H1 (cell line): ENCODE results near the gene VPS50. TPM values are rescaled to one million over a fixed set of nuclear protein-coding genes. Genes with fewer than 3 reads are reported as not detected.

ENCODE experiments used
- CTCF ChIA-PET: fragments of 300-600 bp; sonication (Branson Sonifier 250); formaldehyde crosslinking; loops from one replicate; lab custom pipeline; 2021; ENCODE audit not compliant: partially characterized antibody; lab: Charles Lee
- POLR2A ChIA-PET: fragments of 300-600 bp; sonication (Branson Sonifier 250); formaldehyde crosslinking; loops from one replicate; lab custom pipeline; 2021; ENCODE audit warnings: inconsistent platforms; ENCODE audit not compliant: partially characterized antibody; lab: Charles Lee
- DNase-seq, 2 experiments: peaks; one replicate each; pipeline versions ENCODE4 v3.0.0 to v3.0.0-alpha.2; 2010 to 2022; ENCODE audit warnings: low spot score in 2 of 2, low read depth in 1 of 2, mixed read lengths in 1 of 2
- FAIRE-seq: peaks from 2 replicates; lab custom pipeline; 2011; peaks lifted over from hg19 to GRCh38; lab: Jason Lieb, UNC
- H2AFZ ChIP-seq: 2 replicates; pipeline ENCODE4 v1.8.1; 2012; ENCODE audit warnings: low read length, inconsistent platforms
- H2AK5ac ChIP-seq: 2 replicates; pipeline ENCODE4 v1.6.1; 2013; ENCODE audit warnings: low read depth, low read length
- H2BK120ac ChIP-seq: replicated peaks from 2 replicates; pipeline ENCODE3; 2013; ENCODE audit warnings: low read depth, low read length, inconsistent platforms
- H2BK12ac ChIP-seq: 2 replicates; pipeline ENCODE4 v1.6.1; 2013; ENCODE audit warnings: low read depth, low read length
- H2BK15ac ChIP-seq: 2 replicates; pipeline ENCODE4 v1.6.1; 2013; ENCODE audit warnings: low read length
- H2BK20ac ChIP-seq: 2 replicates; pipeline ENCODE4 v1.6.1; 2013; ENCODE audit warnings: low read length
- H2BK5ac ChIP-seq: 2 replicates; pipeline ENCODE4 v1.6.1; 2013; ENCODE audit warnings: low read depth, low read length
- H3K14ac ChIP-seq: 2 replicates; pipeline ENCODE4 v1.6.1; 2013; ENCODE audit warnings: inconsistent platforms; ENCODE audit not compliant: insufficient read length
- H3K18ac ChIP-seq: 2 replicates; pipeline ENCODE4 v1.6.1; 2013; ENCODE audit warnings: low read length; ENCODE audit errors: extremely low read depth
- H3K23ac ChIP-seq: 2 replicates; pipeline ENCODE4 v1.6.1; 2013; ENCODE audit warnings: inconsistent platforms; ENCODE audit not compliant: insufficient read length
- H3K23me2 ChIP-seq: 2 replicates; pipeline ENCODE4 v1.6.1; 2013; ENCODE audit warnings: low read depth, low read length
- H3K27ac ChIP-seq: 2 replicates; pipeline ENCODE4 v1.6.1; 2011; ENCODE audit warnings: low read depth, low read length, inconsistent platforms
- H3K27me3 ChIP-seq, 4 experiments: replicated peaks in 1 of 4; 1 replicate in 1 of 4; 2 replicates in 3 of 4; pipeline versions ENCODE4 v1.6.1 to v1.8.1; 2011 to 2013; ENCODE audit warnings: low read length in 3 of 4, mild to moderate bottlenecking in 3 of 4, inconsistent platforms in 2 of 4, mixed read lengths in 2 of 4, moderate library complexity in 1 of 4; ENCODE audit not compliant: control insufficient read depth in 3 of 4, insufficient read depth in 3 of 4; ENCODE audit errors: extremely low read depth in 1 of 4
- H3K36me3 ChIP-seq, 4 experiments: 2 replicates each; pipeline versions ENCODE4 v1.6.1 to v1.8.1; 2011 to 2013; ENCODE audit warnings: mild to moderate bottlenecking in 4 of 4, low read length in 3 of 4, moderate library complexity in 2 of 4, control low read depth in 1 of 4, inconsistent platforms in 1 of 4; ENCODE audit not compliant: insufficient read depth in 4 of 4, control insufficient read depth in 2 of 4
- H3K4ac ChIP-seq: replicated peaks from 2 replicates; pipeline ENCODE3; 2013; ENCODE audit warnings: low read length, low read depth, mixed read lengths, inconsistent platforms; ENCODE audit not compliant: insufficient read length
- H3K4me1 ChIP-seq, 4 experiments: replicated peaks in 1 of 4; 1 replicate in 1 of 4; 2 replicates in 3 of 4; pipeline versions ENCODE4 v1.6.1 to v1.8.1; 2011 to 2013; ENCODE audit warnings: low read length in 3 of 4, inconsistent platforms in 2 of 4, mixed read lengths in 1 of 4; ENCODE audit not compliant: insufficient read depth in 4 of 4, control insufficient read depth in 3 of 4
- H3K4me2 ChIP-seq, 2 experiments: 2 replicates each; pipeline versions ENCODE4 v1.6.1 to v1.8.1; 2011 to 2013; ENCODE audit warnings: low read depth in 2 of 2, low read length in 2 of 2, control low read depth in 1 of 2, inconsistent platforms in 1 of 2, mild to moderate bottlenecking in 1 of 2; ENCODE audit not compliant: insufficient read depth in 1 of 2
- H3K4me3 ChIP-seq, 4 experiments: fragments of 200-600, 300-600 bp in 1 of 4; sonication (generic), shearing (Covaris generic), sonication (Bioruptor Twin) in 1 of 4; 2 replicates each; pipeline versions ENCODE4 v1.5.1 to v1.8.1; 2011 to 2016; ENCODE audit warnings: low read length in 4 of 4, low read depth in 3 of 4, control low read depth in 2 of 4, inconsistent platforms in 2 of 4, mild to moderate bottlenecking in 2 of 4, mixed read lengths in 1 of 4, moderate library complexity in 1 of 4; ENCODE audit not compliant: insufficient read depth in 2 of 4; ENCODE audit errors: extremely low read depth in 1 of 4
- H3K56ac ChIP-seq: replicated peaks from 2 replicates; pipeline ENCODE3; 2013; ENCODE audit warnings: low read depth, mild to moderate bottlenecking, mixed read lengths, low read length, inconsistent platforms; ENCODE audit not compliant: insufficient read length
- H3K79me1 ChIP-seq: 2 replicates; pipeline ENCODE4 v1.6.1; 2013; ENCODE audit warnings: low read depth, low read length, control low read depth
- H3K79me2 ChIP-seq, 2 experiments: 2 replicates each; pipeline versions ENCODE4 v1.6.1 to v1.8.1; 2012 to 2013; ENCODE audit warnings: low read length in 2 of 2, mild to moderate bottlenecking in 2 of 2, inconsistent platforms in 1 of 2; ENCODE audit not compliant: insufficient read depth in 2 of 2, control insufficient read depth in 1 of 2
- H3K9ac ChIP-seq, 4 experiments: replicated peaks in 1 of 4; 1 replicate in 1 of 4; 2 replicates in 3 of 4; pipeline versions ENCODE4 v1.6.1 to v1.8.1; 2011 to 2013; ENCODE audit warnings: low read depth in 3 of 4, low read length in 3 of 4, control low read depth in 2 of 4, mild to moderate bottlenecking in 2 of 4, moderate library complexity in 2 of 4, inconsistent platforms in 1 of 4; ENCODE audit errors: extremely low read depth in 1 of 4
- H3K9me3 ChIP-seq, 2 experiments: 2 replicates each; pipeline versions ENCODE4 v1.6.1 to v1.8.1; 2012 to 2013; ENCODE audit warnings: mild to moderate bottlenecking in 2 of 2, moderate library complexity in 2 of 2, control low read depth in 1 of 2, inconsistent platforms in 1 of 2, low read depth in 1 of 2, low read length in 1 of 2, mixed read lengths in 1 of 2; ENCODE audit not compliant: insufficient read depth in 2 of 2
- H4K20me1 ChIP-seq, 2 experiments: replicated peaks in 1 of 2; 2 replicates each; pipeline versions ENCODE3 to v1.8.1; 2011 to 2013; ENCODE audit warnings: inconsistent platforms in 2 of 2, low read length in 2 of 2, mild to moderate bottlenecking in 1 of 2; ENCODE audit not compliant: insufficient read depth in 2 of 2, control insufficient read depth in 1 of 2
- H4K5ac ChIP-seq: 2 replicates; pipeline ENCODE4 v1.6.1; 2013; ENCODE audit warnings: low read length, low read depth, mixed read lengths, inconsistent platforms; ENCODE audit not compliant: insufficient read length
- H4K8ac ChIP-seq: 2 replicates; pipeline ENCODE4 v1.8.0; 2013; ENCODE audit warnings: mild to moderate bottlenecking, moderate library complexity, low read length, inconsistent platforms; ENCODE audit not compliant: insufficient read depth; ENCODE audit errors: extremely low read depth
- H4K91ac ChIP-seq: replicated peaks from 2 replicates; pipeline ENCODE3; 2013; ENCODE audit warnings: low read length, mixed read lengths, inconsistent platforms; ENCODE audit not compliant: insufficient read length
- ASH2L ChIP-seq: fragments of 200-600, 300-600 bp; sonication (generic); IDR thresholded peaks from one replicate; pipeline ENCODE4 v1.7.1; 2017; ENCODE audit warnings: low read length
- CEBPB ChIP-seq: IDR thresholded peaks from 2 replicates; pipeline ENCODE4 v1.6.1; 2012; ENCODE audit warnings: low read depth, low read length
- E2F6 ChIP-seq: IDR thresholded peaks from 2 replicates; pipeline ENCODE4 v1.6.1; 2012; ENCODE audit warnings: inconsistent platforms
- EP300 ChIP-seq, 2 experiments: IDR thresholded peaks; 1 replicate in 1 of 2; 2 replicates in 1 of 2; pipeline ENCODE4 v1.6.1; 2011 to 2012; ENCODE audit warnings: low read depth in 2 of 2, low read length in 2 of 2, mild to moderate bottlenecking in 2 of 2, borderline replicate concordance in 1 of 2, inconsistent platforms in 1 of 2, moderate library complexity in 1 of 2
- JUND ChIP-seq: IDR thresholded peaks from 2 replicates; pipeline ENCODE4 v1.6.1; 2011; ENCODE audit warnings: mild to moderate bottlenecking, improper control_type of control experiment, low read length
- KDM1A ChIP-seq: fragments of 200-600, 300-600 bp; sonication (generic); IDR thresholded peaks from 2 replicates; pipeline ENCODE4 v1.7.1; 2016; ENCODE audit warnings: mild to moderate bottlenecking, low read length, borderline replicate concordance
- NANOG ChIP-seq: IDR thresholded peaks from 2 replicates; pipeline ENCODE4 v1.6.1; 2011; ENCODE audit warnings: low read length, low read depth, mild to moderate bottlenecking, inconsistent platforms; ENCODE audit not compliant: insufficient read depth, poor library complexity, severe bottlenecking
- PHF8 ChIP-seq: fragments of 200-600 bp; sonication (generic); conservative IDR thresholded peaks from 2 replicates; pipeline ENCODE4 v1.7.1; 2012; ENCODE audit warnings: low read depth, mild to moderate bottlenecking, inconsistent platforms, low read length, moderate library complexity
- POLR2AphosphoS5 ChIP-seq: IDR thresholded peaks from 2 replicates; pipeline ENCODE4 v1.6.1; 2011; ENCODE audit warnings: low read depth, low read length
- RBBP5 ChIP-seq: IDR thresholded peaks from 2 replicates; pipeline ENCODE4 v1.7.1; 2012; ENCODE audit warnings: low read depth, mild to moderate bottlenecking, inconsistent platforms, low read length, moderate library complexity, borderline replicate concordance
- RNF2 ChIP-seq: fragments of 200-900, 300-1000 bp; sonication (generic); IDR thresholded peaks from 2 replicates; pipeline ENCODE4 v1.7.1; 2016; ENCODE audit warnings: borderline replicate concordance, low read depth, mild to moderate bottlenecking, antibody characterized with exemption, low read length; ENCODE audit not compliant: poor library complexity, severe bottlenecking; ENCODE audit errors: missing control alignments
- SP2 ChIP-seq: IDR thresholded peaks from 2 replicates; pipeline ENCODE4 v1.6.1; 2012; ENCODE audit warnings: mild to moderate bottlenecking, low read length, inconsistent platforms
- TBP ChIP-seq: IDR thresholded peaks from 2 replicates; pipeline ENCODE4 v1.6.1; 2011; ENCODE audit warnings: low read depth, low read length, improper control_type of control experiment
- WGBS, 2 experiments: shearing (Covaris generic) in 1 of 2; methylation state at CpG; one replicate each; pipeline versions ENCODE4 v1.1.6 to v1.1.7; 2013 to 2015; ENCODE audit warnings: low lambda C conversion rate in 2 of 2, mixed read lengths in 2 of 2, inconsistent platforms in 1 of 2, low coverage in 1 of 2, missing lambda C conversion rate in 1 of 2; ENCODE audit not compliant: insufficient replicate concordance in 2 of 2, insufficient coverage in 1 of 2, insufficient read length in 1 of 2; ENCODE audit errors: extremely low coverage in 1 of 2, missing lambda C conversion rate in 1 of 2; 5-methylcytosine and 5-hydroxymethylcytosine counted together
- polyA plus RNA-seq, 7 experiments: library from polyadenylated mRNA; depleted of rRNA in 3 of 7; stranded (reverse) in 5 of 7; unstranded in 2 of 7; fragments of >200 nt in 5 of 7; fragments of 200-250 nt in 2 of 7; gene quantifications; 1 replicate in 5 of 7; 2 replicates in 1 of 7; 4 replicates in 1 of 7; pipeline versions ENCODE4 v1.2.1 to v1.2.3, GENCODE V29; 2011 to 2013; ENCODE audit warnings: missing spikeins in 2 of 7, mixed read lengths in 2 of 7
- total RNA-seq: library from RNA; stranded (reverse); fragmentation: NEBNext Ultra II Directional; extraction: Animal tissue kit (Norgen Biotek cat#: 25700); gene quantifications from 2 replicates; pipeline ENCODE4 v1.2.1, GENCODE V29; 2021

VPS50 gene
- total and polyA plus RNA-seq, 2 of the 8 experiments (the other 6 are each of a cell fraction or from before 2014, with no cell fraction given) = 3.7 to 9.3 TPM

DNA sequence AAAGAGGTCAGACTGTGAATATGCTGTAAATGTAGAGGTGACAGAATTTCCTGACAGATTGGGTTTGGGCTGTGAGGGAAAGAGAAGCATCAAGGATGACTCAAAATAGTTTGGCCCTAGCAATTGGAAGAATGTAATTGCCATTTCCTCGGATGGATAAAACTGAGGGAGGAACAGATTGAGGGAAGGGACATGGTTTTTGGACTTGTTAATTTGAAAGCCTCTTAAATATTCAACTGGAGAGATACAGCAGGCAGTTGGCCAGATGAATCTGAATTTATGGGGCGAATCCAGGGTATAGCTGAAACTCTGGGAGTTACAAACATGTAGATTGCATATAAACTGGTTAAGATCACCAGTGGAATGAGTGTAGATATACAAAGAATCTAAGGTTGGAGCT, 3.4 kb downstream of the VPS50 start:
- Histone ChIP-seq H4K91ac (no peak overlapping the region), H3K9ac (no peak overlapping the region), H3K14ac (no peak overlapping the region), H4K8ac (no peak overlapping the region), H2BK5ac (no peak overlapping the region), H3K23me2 (peaks cover 4% of the 10 kb centered on the region; the same call in 1 of the 2 replicates), H3K79me1 (no peaks in the 10 kb centered on the region; the same call in 1 of the 2 replicates), H3K36me3 (no peaks in the 10 kb centered on the region), H3K4me1 (peaks cover 0 to 3% (median 0%) of the 10 kb centered on the region in 4 experiments; a peak in 1 of 7 replicates), H3K4ac (no peak overlapping the region), H3K79me2 (peaks cover 0 to 21% of the 10 kb centered on the region in 2 experiments; a peak in 2 of 4 replicates), H2AFZ (no peak overlapping the region), H3K56ac (no peak overlapping the region), H3K4me3 (no peak overlapping the region), H2BK15ac (no peak overlapping the region), H4K20me1 (no peaks in the 10 kb centered on the region), H2BK12ac (no peak overlapping the region), H3K9me3 (no peaks in the 10 kb centered on the region), H2BK120ac (no peak overlapping the region), H3K27ac (no peak overlapping the region), H2AK5ac (no peak overlapping the region), H2BK20ac (no peak overlapping the region), H3K4me2 (no peak overlapping the region), H3K27me3 (no peaks in the 10 kb centered on the region), H3K18ac (no peak overlapping the region), H4K5ac (no peak overlapping the region), H3K23ac (no peak overlapping the region)
- POLR2A ChIA-PET = no interaction called here
- 78% methylated on average over 2 of the region's 2 CpGs; no CpG with 5 or more reads in 1 of the 2 experiments for WGBS, 2 experiments
- no peak for DNase-seq
- CTCF ChIA-PET = interaction anchor here (0.6 to 2.9 kb wide), 2 partner anchors 10 to 49 kb away, joined by 3 to 13 read pairs; no protein-coding TSS in a partner anchor
- no peak for FAIRE-seq
- no peak for TF ChIP-seq TBP
- TF ChIP-seq RNF2 = no peak
- no peak for TF ChIP-seq CEBPB
- TF ChIP-seq E2F6 = no peak
- TF ChIP-seq PHF8 = no peak
- no peak for TF ChIP-seq RBBP5
- no peak for TF ChIP-seq ASH2L
- TF ChIP-seq NANOG = no peak
- no peak for TF ChIP-seq EP300 (IDR thresholded peaks at IDR 0.05; ENCODE audit: borderline replicate concordance in 1 of 2, low read depth in 2 of 2, low read length in 2 of 2)
- TF ChIP-seq SP2 = no peak
- no peak for TF ChIP-seq JUND
- TF ChIP-seq POLR2AphosphoS5 = no peak
- no peak for TF ChIP-seq KDM1A
